Stomach (tissue), 4 donors: ENCODE results near the gene RAB27A.

Experiments
- CTCF ChIP-seq, 7 experiments: fragments of 450-650 bp in 4 of 7; fragments of 200-600 bp in 3 of 7; sonication (generic) in 3 of 7; IDR thresholded peaks; one replicate each; pipeline ENCODE4 v1.5.1; 2016 to 2019; ENCODE audit warnings: antibody characterized with exemption in 7 of 7, control low read depth in 2 of 7, mild to moderate bottlenecking in 1 of 7
- EP300 ChIP-seq: sonication (generic); formaldehyde crosslinking; IDR thresholded peaks from one replicate; pipeline ENCODE4 v1.6.1; 2017; ENCODE audit warnings: antibody characterized with exemption
- POLR2A ChIP-seq, 4 donors: fragments of 450-650 bp; IDR thresholded peaks; one replicate each; pipeline ENCODE4 v1.6.1; 2016; ENCODE audit warnings: antibody characterized with exemption in 4 of 4, control low read depth in 2 of 4, mild to moderate bottlenecking in 1 of 4, moderate library complexity in 1 of 4

DNA sequence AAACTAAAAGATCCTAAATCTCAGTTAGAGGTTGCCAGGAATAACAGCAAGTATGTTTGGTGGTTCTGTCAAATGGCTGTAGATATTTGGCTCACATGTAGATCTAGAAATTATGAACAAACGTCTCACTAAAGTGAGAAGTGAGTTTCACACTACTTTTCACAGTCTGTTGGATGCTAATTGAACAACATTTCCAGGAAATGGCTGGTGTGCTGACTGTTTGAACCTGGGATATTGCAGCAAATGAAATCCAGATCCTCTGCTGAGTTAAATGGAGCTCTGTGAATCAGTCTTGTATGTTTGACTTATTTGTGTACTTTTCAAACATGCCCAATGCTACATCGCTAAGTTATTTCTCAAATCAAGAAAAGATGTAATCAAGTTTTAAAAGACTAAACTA is 71.6 kb downstream of the RAB27A start:
- TF ChIP-seq CTCF (IDR thresholded peaks at IDR 0.05), result no peak
- TF ChIP-seq POLR2A (IDR thresholded peaks at IDR 0.05), result no peak
- TF ChIP-seq EP300, result no peak
